ENCODE data around the gene TTC31.

TTC31 gene

DNA sequence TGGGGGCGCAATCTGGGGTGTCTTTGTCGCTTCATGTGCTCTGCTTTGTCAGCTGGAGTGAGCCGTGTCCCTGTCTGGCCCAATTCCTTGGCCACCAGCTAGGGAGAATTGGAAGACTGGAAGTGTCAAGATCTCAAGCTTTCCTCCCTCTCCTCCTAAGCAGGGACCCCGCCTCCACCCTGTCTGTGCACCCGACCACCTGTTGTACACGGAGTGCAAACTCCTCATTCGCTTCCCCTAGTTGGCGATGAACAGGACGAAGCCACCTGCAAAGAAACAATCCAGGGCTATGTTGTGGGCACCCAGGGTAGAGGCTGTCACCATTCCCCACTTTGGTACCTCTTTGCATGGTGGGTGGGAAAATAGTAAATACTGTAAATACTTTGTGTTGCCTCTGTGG lies 44.9 kb downstream of the TTC31 start:
- DNase-seq: no peak

DNA sequence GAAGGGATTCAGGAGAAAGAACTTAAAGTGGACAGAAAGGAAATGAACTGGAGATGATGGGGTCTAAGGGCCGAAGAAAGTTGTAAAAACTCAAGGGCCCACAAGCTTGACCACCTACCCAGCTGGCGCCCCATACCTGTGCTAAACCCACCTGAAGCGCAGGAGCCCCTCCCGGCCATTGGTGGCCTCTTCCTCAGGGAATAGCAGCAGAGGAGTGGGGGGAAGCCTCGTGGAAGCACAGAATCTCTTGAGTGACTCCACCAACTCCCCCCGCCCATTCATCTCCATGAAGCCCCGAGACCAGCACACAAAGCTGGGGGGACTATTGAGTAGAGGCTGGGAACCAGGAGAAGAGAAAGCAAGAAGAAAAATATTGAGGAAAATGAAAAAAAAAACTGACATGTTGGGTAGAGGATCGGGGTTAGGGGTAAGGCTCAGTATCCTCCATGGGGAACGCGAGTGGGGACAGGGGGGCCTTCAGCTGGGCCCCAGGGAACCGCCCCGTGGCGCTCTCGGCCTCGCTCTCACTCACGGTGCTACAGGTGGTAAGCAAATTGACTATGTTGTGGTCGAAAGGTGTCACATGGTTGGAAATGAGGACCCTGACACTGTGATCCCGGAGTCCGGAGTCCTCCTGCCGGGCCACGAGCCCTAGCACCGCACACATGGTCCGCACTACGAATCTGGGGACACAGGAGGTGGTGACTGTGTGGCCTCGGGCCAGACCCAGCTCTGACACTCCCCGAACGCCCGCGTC lies 45.9 kb downstream of the TTC31 start:
- DNase-seq: no peak

DNA sequence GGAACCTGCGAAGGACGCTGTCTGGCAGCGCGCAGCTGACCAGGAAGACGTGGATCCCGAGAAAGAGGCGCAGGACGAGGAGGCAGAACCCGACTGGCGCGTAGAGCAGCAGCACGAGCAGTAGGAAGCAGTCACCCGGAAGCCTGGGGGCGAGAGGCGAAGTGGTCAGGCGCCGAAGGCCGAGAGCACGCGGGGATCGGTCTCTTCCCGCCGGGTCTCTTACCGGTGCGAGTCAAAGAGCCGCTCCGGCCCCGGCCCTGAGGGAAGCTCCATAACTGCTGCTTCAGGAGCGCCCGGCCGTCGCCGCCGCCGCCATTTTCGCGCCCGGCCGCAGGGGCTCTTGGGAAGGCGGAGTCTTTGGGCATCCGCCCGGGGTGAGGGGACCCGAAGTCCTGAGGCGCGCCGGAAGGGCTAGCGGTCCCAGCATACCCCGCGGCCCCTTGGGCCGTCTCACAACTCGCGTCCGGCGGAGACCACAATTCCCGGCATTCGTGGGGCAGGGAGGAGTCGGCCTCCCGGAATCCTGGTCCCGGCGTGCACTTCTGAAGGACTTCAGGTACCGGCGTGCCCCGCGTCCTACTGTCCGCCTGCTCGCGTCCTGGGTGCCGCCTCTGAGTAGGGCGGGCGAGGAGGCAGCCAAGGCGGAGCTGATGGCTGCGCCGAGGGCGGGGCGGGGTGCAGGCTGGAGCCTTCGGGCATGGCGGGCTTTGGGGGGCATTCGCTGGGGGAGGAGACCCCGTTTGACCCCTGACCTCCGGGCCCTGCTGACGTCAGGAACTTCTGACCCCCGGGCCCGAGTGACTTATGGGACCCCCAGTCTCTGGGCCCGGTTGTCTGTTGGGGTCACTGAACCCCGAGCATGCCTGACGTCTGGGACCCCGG lies 46.7 kb downstream of the TTC31 start, which contains the start of the genes AUP1 and HTRA2:
AUP1 (minus strand) TSS at position 350 of the 882 bp plus-strand sequence; CDS start at position 273, 77 bp downstream.
HTRA2 (plus strand) TSS at position 577 of the 882 bp plus-strand sequence; CDS start at position 651, 74 bp downstream.
- DNase-seq: peak; percentile 99

DNA sequence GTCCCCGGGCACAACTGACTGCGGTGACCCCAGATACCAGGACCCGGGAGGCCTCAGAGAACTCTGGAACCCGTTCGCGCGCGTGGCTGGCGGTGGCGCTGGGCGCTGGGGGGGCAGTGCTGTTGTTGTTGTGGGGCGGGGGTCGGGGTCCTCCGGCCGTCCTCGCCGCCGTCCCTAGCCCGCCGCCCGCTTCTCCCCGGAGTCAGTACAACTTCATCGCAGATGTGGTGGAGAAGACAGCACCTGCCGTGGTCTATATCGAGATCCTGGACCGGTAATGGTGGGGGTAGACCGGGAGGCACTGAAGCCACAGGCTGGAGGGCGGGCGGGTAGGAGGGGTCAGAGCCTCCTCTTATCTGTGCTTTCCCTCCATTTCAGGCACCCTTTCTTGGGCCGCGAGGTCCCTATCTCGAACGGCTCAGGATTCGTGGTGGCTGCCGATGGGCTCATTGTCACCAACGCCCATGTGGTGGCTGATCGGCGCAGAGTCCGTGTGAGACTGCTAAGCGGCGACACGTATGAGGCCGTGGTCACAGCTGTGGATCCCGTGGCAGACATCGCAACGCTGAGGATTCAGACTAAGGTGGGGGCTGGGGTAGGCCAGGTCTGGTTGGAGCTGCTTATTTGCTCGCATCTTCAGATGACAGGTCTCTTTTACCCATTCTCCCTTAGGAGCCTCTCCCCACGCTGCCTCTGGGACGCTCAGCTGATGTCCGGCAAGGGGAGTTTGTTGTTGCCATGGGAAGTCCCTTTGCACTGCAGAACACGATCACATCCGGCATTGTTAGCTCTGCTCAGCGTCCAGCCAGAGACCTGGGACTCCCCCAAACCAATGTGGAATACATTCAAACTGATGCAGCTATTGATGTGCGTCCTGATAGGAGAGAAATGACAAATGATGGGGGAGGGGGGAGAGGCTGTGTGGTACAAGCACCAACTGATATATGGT lies 47.6 kb downstream of the TTC31 start:
- no peak for DNase-seq

DNA sequence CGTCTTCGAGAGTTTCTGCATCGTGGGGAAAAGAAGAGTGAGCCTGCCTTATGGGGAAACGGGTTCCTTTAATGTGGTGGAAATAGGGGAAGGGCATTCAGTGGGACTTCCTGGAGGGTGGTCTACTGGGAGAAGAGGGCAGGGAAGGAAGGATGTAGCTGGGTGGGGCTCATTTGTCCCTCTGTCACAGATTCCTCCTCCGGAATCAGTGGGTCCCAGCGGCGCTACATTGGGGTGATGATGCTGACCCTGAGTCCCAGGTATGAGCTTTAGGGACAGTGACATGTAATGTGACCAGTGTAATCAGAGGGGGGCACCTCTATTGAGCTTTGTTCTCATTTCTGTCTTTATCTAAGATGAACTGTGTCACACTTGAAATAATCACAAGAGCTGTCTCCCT lies 48.8 kb downstream of the TTC31 start:
- no peak for DNase-seq

DNA sequence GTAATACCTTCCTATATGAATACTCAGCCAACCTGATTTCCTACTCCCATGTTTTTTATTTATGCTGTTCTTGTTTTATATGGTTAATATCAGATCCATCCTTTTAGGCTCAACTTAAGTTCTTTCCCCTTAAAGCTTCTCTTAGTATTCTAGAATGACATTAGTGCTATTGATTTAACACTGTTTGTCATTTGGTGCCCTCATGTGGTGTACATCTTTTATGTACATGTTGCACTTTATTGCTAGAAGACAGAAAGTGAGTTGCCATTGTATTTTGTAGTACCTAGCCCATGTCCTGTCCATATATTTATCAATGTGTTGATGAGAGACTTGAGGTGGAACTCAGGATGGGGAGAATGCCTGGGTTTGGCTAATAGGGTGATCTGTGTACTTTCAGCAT lies 49.3 kb downstream of the TTC31 start:
- DNase-seq: no peak

DNA sequence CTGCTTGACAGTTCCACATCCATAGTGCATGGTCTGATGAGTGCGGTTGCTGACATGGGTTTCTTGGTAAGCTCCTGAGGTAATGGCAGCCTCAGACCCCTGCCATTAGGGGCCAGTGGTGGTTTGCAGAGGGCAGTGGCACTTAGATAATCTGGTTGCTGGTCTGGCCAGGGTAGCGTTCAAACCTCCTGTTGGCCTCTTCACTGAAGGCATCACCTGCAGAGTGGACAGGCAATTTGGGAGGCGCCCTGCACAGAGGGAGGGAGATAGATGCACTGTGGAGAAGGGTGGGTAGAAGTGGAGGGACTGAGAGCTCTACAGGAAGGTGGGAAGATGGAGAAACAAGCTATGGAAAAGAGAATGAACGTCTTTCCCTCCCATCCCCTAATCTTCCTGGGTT lies 50.6 kb downstream of the TTC31 start:
- DNase-seq: no peak

DNA sequence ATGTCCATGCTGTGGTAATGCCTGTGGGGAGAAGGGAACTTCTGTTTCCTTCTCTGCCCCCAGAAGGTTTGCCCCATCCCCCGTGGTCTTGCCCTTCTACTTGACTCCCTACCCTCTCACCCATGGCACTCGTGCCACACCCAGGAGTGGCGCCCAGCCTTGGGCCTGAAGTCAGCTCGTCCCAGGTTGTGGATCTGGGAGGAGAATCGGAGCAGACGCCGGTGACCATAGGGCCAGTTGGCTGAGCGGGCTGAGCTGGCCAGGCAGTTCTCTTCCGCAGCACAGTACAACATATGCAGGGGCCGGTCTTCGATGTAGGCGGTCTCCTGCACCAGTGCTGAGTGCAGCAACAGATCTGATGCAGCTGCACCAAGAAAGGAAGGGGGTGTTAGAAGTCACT lies 51.5 kb downstream of the TTC31 start:
- DNase-seq: no peak

DNA sequence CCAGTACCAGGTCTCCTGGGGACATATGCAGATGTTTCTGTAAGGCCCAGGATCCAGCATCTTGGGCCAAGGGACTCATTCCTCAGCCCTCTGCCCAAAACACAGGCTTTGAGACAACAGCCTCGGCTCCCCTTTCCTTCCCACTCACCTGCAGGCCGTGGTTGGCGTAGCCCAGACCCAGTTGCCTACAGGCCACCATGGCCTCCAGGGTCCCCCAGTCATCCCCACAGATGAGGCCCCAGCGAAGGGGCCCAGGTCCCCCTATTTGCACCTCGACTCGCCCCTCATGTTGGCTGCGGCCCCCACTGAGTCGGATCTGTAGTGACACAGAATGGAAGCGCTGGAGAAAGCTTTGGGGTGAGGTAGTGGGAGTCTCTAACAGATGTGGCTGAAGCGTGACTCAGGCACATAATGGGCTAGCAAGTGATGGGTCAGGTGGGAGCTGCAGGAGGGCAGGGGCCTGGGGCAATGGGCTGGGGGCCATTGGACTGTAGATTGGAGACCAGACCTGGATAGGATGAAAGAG lies 52.6 kb downstream of the TTC31 start:
- no peak for DNase-seq

DNA sequence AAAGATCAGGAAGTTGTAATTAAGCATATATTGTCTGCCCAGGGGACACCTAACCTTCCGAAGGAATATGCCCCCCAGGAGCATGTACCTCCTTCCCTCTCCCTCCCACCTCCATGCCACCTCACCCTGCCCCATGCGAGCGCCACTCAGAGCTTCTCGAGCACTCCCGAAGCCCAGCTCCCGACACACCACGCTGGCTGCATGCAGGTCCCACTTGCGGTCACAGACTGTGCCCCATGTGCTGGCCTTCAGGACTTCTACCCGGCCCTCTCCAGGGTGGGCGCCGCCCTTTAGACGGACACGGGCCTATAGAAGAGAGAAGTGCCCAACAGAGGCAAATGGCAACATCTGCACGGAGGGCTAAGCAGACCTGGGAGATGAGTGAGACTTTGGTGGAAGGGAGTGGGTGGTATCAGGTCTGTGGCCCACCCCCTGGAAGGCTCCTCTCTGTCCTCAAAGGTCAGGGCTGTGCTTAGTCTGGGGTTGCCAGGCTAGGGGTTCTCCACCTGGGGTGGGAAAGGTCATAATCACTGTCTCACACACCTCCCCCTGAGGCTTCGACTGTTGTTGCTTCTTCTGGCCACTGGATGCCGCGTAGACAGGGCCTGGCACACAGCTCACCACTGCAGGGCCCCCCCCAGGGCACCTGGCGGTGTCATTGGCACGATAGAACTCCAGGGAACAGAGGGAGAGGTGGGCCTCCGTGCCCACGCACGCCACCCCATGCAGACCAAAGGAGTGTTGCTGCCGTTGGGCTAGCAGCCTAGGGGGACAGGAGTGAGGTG lies 53.5 kb downstream of the TTC31 start:
- DNase-seq: no peak

DNA sequence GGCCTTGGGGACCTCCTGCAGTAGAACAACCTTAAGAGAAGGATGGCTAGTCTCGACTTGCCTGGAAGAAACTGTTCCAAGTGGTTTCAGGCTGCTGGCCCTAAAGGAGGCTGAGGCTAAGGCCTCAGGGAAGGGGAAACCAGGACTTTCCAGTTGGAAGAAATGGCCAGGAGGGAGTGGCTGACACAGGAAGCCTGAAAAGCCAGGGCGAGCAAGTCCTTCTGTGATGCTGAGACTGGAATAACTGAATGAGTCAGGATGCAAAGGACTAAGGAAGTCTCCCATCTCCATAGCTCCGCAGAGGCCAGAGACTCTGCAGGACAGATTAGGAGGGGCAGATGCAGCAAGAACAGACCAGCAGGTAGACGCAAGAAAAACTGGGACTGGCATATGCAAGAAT lies 54.3 kb downstream of the TTC31 start:
- no peak for DNase-seq

DNA sequence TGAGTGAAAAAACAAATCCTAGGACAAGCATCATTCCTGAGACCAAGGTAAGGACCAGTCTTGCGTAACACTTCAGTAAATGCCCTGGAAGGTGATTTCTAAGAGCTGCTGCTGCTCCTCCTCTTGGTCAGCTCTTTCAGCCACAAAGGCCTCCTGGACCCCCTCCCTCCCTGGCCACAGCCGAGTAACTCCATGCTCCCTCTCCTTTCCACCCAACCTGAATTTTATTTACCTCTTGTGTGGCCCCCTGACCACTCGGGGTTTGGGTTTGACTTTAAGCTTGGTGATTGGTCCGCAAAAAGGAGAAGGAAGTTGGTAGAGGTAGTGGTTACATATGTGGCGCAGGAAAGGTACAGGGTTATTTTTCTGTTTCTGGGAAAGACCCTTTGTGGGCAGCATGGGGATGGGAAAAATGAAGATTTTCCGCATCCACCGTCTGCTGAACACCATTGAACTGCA lies 56.0 kb downstream of the TTC31 start:
- DNase-seq: no peak

DNA sequence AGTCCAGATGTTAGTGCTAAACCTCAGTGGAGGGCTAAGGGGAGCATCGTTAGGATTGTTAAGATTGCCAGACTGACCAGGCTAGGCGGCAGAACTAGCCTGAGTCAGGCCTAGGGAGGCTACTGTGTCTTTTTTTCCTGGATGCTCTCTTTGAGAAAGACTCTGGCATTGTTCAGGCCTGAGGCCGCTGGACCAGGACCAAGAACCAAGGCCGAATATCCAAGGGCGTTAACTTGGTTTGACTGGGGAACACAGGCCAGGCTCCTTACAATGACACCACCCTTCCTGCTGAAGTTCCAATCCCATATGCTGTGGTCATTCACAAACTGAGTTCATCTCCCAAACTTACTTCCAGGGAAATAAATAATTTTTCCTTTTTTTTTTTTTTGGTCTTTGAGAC lies 57.4 kb downstream of the TTC31 start:
- no peak for DNase-seq

DNA sequence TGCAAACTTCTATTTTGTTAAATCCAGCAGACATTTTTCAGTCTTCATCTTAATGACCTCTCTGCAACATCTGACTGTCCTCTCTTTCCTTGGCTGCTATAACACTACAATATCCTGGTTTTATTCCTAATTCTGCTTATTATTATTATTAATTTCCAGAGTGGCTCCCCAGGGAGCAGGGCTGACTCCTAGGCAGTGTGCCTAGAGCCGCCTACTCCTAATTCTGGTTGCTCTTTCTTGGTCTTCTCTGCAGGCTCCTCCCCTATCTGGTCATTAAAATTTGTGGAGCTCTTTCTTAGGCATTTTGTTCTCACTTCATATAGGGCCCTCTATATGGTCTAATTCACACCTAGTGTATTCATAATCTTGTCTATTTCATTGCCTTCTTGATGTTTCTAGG lies 60.1 kb downstream of the TTC31 start:
- no peak for DNase-seq
